ENCODE data around the gene GMEB2. TPM values are rescaled to one million over a fixed set of nuclear protein-coding genes. Genes with fewer than 3 reads are reported as not detected.
A peak's percentile ranks its signal among the peaks of the same experiment; 100 is the strongest.

The GMEB2 gene
- total RNA-seq, 1 experiment from 2014 or later: 21.5 TPM

DNA sequence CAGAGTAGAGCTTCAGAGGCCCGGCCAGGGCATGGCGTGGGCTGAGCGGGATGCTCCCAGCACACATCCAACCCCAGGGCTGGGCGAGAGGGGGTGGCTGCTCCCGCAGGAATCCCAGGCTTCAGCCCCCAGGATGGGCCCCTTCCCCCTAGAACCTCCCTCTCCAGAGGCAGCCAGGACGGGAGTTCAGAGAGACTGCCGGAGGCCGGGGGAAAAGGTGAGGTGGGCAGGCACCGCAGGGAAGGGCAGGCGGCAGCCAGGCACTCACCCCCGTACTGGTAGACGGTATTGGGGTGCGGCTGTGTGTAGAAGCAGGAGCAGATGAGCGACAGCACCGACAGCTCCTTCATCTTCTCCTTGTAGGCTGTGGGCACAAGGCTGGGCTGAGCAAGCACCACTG lies 17.0 kb upstream of the GMEB2 start:
- ChIA-PET POLR2A (interaction anchor here (0.6 kb wide), 1 partner anchor 45 kb away, joined by 3 read pairs; no protein-coding TSS in a partner anchor), CTCF (no interaction called here)
- Mint-ChIP-seq H3K27me3 (ENCODE audit: insufficient read depth, unreplicated experiment) (no peaks in the 10 kb centered on the region), H3K4me3 (ENCODE audit: unreplicated experiment) (peak overlapping the region; percentile 79), H3K9me3 (ENCODE audit: unreplicated experiment) (no peaks in the 10 kb centered on the region), H3K27ac (ENCODE audit: unreplicated experiment) (no peak overlapping the region), H3K36me3 (ENCODE audit: insufficient read depth, unreplicated experiment) (peaks cover 23% of the 10 kb centered on the region), H3K4me1 (ENCODE audit: low read depth, unreplicated experiment) (peaks cover 8% of the 10 kb centered on the region)
- no peaks in the 10 kb centered on the region for H3K36me3 ChIP-seq (ENCODE audit: control insufficient read depth, insufficient read depth, low read length)
- H3K9me3 ChIP-seq: no peaks in the 10 kb centered on the region
- no peak overlapping the region for H3K4me3 ChIP-seq (ENCODE audit: low read depth, low read length)
- no peak for DNase-seq
- intact Hi-C loops (cut with micrococcal nuclease; ENCODE audit: unreplicated experiment): loop anchor here (2.0 to 5.0 kb wide), 4 partner anchors 17 to 1341 kb away; partner anchors contain the start of genes ADRM1, GMEB2 and PTK6
- no peaks in the 10 kb centered on the region for H3K27me3 ChIP-seq (replicated peaks; ENCODE audit: control insufficient read depth, insufficient read depth, low read length)
- TF ChIP-seq, protein P1, sequence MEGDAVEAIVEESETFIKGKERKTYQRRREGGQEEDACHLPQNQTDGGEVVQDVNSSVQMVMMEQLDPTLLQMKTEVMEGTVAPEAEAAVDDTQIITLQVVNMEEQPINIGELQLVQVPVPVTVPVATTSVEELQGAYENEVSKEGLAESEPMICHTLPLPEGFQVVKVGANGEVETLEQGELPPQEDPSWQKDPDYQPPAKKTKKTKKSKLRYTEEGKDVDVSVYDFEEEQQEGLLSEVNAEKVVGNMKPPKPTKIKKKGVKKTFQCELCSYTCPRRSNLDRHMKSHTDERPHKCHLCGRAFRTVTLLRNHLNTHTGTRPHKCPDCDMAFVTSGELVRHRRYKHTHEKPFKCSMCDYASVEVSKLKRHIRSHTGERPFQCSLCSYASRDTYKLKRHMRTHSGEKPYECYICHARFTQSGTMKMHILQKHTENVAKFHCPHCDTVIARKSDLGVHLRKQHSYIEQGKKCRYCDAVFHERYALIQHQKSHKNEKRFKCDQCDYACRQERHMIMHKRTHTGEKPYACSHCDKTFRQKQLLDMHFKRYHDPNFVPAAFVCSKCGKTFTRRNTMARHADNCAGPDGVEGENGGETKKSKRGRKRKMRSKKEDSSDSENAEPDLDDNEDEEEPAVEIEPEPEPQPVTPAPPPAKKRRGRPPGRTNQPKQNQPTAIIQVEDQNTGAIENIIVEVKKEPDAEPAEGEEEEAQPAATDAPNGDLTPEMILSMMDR (IDR thresholded peaks at IDR 0.05; ENCODE audit: insufficient read depth in 1 of 2, low read depth in 1 of 2, low read length in 1 of 2, severe bottlenecking in 1 of 2, unreplicated experiment in 1 of 2): no peak
- peaks cover 21% of the 10 kb centered on the region for H3K4me1 ChIP-seq
- no TSS peak for BruUV-seq (replicated peaks)

DNA sequence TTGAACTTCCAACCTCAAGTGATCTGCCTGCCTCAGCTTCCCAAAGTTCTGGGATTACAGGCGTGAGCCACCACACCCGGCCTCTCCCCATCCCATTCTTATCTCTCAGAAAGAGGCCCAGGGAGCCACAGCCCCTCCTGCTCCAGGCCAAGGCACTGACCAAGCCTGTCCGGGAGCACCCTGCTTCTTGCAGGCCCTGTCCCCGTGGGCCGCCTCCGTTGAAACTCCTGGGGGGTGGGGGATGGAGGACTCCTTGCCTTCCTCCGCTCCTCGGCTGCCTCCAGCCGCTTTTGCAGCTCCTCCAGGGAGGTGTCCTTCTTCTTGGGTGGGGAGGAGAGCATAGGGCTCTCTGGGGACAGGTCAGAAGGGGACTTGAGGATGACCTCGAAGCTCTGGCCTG lies 16.6 kb upstream of the GMEB2 start:
- H3K4me3 Mint-ChIP-seq (ENCODE audit: unreplicated experiment): peak overlapping the region; percentile 79
- H3K4me3 ChIP-seq (ENCODE audit: low read depth, low read length): no peak overlapping the region
- ChIA-PET POLR2A (no interaction called here), CTCF (interaction anchor here (0.5 kb wide), 1 partner anchor 1257 kb away, joined by 5 read pairs; the partner anchor contains the start of gene RPS21)
- TF ChIP-seq, protein P1 (IDR thresholded peaks at IDR 0.05; ENCODE audit: insufficient read depth in 1 of 2, low read depth in 1 of 2, low read length in 1 of 2, severe bottlenecking in 1 of 2, unreplicated experiment in 1 of 2): no peak
- H3K9me3 ChIP-seq: no peaks in the 10 kb centered on the region
- H3K27me3 ChIP-seq (replicated peaks; ENCODE audit: control insufficient read depth, insufficient read depth, low read length): no peaks in the 10 kb centered on the region
- BruUV-seq (replicated peaks): no TSS peak
- peak overlapping the region; percentile 67 for H3K27ac Mint-ChIP-seq (ENCODE audit: unreplicated experiment)
- intact Hi-C loops (cut with micrococcal nuclease; ENCODE audit: unreplicated experiment): loop anchor here (2.0 to 5.0 kb wide), 4 partner anchors 17 to 1341 kb away; partner anchors contain the start of genes ADRM1, GMEB2 and PTK6
- H3K36me3 ChIP-seq (ENCODE audit: control insufficient read depth, insufficient read depth, low read length): no peaks in the 10 kb centered on the region
- no peaks in the 10 kb centered on the region for H3K27me3 Mint-ChIP-seq (ENCODE audit: insufficient read depth, unreplicated experiment)
- peaks cover 21% of the 10 kb centered on the region for H3K4me1 ChIP-seq
- DNase-seq: peak in 1 of 2 experiments; percentile 56
- H3K9me3 Mint-ChIP-seq (ENCODE audit: unreplicated experiment): no peaks in the 10 kb centered on the region
- H3K4me1 Mint-ChIP-seq (ENCODE audit: low read depth, unreplicated experiment): peaks cover 8% of the 10 kb centered on the region
- peaks cover 25% of the 10 kb centered on the region for H3K36me3 Mint-ChIP-seq (ENCODE audit: insufficient read depth, unreplicated experiment)

DNA sequence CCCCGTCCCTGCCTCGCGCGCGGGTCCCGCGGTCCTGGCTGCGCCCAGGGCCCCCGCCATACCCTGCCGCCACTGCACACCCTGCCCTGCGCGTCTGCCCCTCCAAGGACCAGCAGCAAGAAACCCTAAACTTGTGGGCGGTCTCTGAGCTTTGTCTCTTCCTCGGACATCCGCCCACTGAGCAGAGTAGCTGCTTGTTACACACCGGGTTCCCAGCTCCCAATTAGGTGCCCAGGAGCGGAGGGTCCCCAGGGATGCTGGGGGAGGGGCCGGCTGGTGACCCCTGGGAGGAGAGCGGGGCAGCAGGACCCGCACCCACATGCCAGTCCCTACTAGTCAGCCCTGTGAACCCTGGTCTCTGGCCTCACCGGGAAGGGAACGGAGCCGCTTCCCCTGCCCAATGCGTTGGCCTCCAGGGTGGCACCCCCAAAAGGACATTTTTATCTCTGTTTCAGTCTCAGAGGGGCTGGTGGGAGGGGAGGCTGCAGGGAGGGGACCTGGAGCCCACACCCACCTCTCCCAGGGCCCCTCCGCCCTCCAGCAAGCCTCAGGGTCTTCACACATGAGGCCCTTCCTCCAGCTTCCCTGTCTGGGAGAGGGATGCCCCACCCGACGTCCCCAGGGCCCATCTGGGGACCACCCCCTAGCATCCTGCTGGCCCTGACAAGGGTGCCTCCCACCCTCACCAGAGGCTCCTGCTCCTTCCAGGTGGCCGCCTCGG lies 15.8 kb upstream of the GMEB2 start:
- no peaks in the 10 kb centered on the region for H3K27me3 Mint-ChIP-seq (ENCODE audit: insufficient read depth, unreplicated experiment)
- Histone ChIP-seq H3K36me3 (ENCODE audit: control insufficient read depth, insufficient read depth, low read length) (no peaks in the 10 kb centered on the region), H3K27me3 (replicated peaks; ENCODE audit: control insufficient read depth, insufficient read depth, low read length) (no peaks in the 10 kb centered on the region), H3K9me3 (no peaks in the 10 kb centered on the region), H3K4me3 (ENCODE audit: low read depth, low read length) (peak overlapping the region; percentile 73), H3K4me1 (peaks cover 21% of the 10 kb centered on the region)
- CTCF ChIA-PET: interaction anchor here (0.5 to 2.1 kb wide), 20 partner anchors 9 to 1749 kb away, joined by 3 to 62 read pairs (median 5); partner anchors contain the start of genes GMEB2, HELZ2, PPDPF and PRPF6
- peak overlapping the region; percentile 67 for H3K27ac Mint-ChIP-seq (ENCODE audit: unreplicated experiment)
- H3K9me3 Mint-ChIP-seq (ENCODE audit: unreplicated experiment): no peaks in the 10 kb centered on the region
- BruUV-seq (replicated peaks): no TSS peak
- DNase-seq: peak in 1 of 2 experiments; percentile 74
- POLR2A ChIA-PET: interaction anchor here (0.5 to 2.1 kb wide), 14 partner anchors 10 to 429 kb away, joined by 3 to 30 read pairs (median 8); partner anchors contain the start of genes ARFRP1, GMEB2, HELZ2 and PPDPF
- intact Hi-C loops (cut with micrococcal nuclease; ENCODE audit: unreplicated experiment): loop anchor here (1.0 to 5.0 kb wide), 5 partner anchors 11 to 1340 kb away; partner anchors contain the start of genes ADRM1, GMEB2, PTK6 and STMN3
- TF ChIP-seq, protein P1 (IDR thresholded peaks at IDR 0.05; ENCODE audit: insufficient read depth in 1 of 2, low read depth in 1 of 2, low read length in 1 of 2, severe bottlenecking in 1 of 2, unreplicated experiment in 1 of 2): no peak
- peaks cover 8% of the 10 kb centered on the region for H3K4me1 Mint-ChIP-seq (ENCODE audit: low read depth, unreplicated experiment)
- H3K4me3 Mint-ChIP-seq (ENCODE audit: unreplicated experiment): peak overlapping the region; percentile 79
- H3K36me3 Mint-ChIP-seq (ENCODE audit: insufficient read depth, unreplicated experiment): peaks cover 25% of the 10 kb centered on the region

Data from Caco-2 (cell line).